NT2/D1 (cell line): ENCODE results near the gene SLC39A10.

Experiments used
- SUZ12 ChIP-seq: IDR thresholded peaks from 2 replicates; pipeline ENCODE4 v1.6.1; 2011; ENCODE audit not compliant: insufficient read length, insufficient read depth; ENCODE audit errors: extremely low read depth
- YY1 ChIP-seq: IDR thresholded peaks from 2 replicates; pipeline ENCODE4 v1.6.1; 2011; ENCODE audit not compliant: insufficient read length, insufficient read depth
- ZNF274 ChIP-seq: IDR thresholded peaks from 2 replicates; pipeline ENCODE4 v1.6.1; 2011; ENCODE audit warnings: mild to moderate bottlenecking, low read depth, low read length

GRCh38 chr2:195664528-195664927 lies 7.5 kb downstream of the SLC39A10 start:
- no peak for TF ChIP-seq ZNF274
- no peak for TF ChIP-seq YY1
- TF ChIP-seq SUZ12, result no peak
